Suprapubic skin (tissue), 4 donors: ENCODE measurements around the gene CHD1L. TPM values are rescaled to one million over a fixed set of nuclear protein-coding genes. Genes with fewer than 3 reads are reported as not detected.

Experiments
- DNase-seq, 2 donors: peaks; one replicate each; pipeline ENCODE4 v3.0.0-alpha.2; 2019; ENCODE audit warnings: low spot score in 2 of 2
- H3K27ac ChIP-seq: fragments of 200-600 bp; sonication (generic); one replicate; pipeline ENCODE4 v1.5.1; 2019
- H3K27me3 ChIP-seq: fragments of 200-600 bp; sonication (generic); one replicate; pipeline ENCODE4 v1.5.1; 2019
- H3K36me3 ChIP-seq: fragments of 200-600 bp; sonication (generic); one replicate; pipeline ENCODE4 v1.5.1; 2019
- H3K4me1 ChIP-seq: fragments of 200-600 bp; sonication (generic); one replicate; pipeline ENCODE4 v1.5.1; 2019
- H3K4me3 ChIP-seq: fragments of 200-600 bp; sonication (generic); one replicate; pipeline ENCODE4 v1.5.1; 2019; ENCODE audit warnings: mild to moderate bottlenecking
- H3K9me3 ChIP-seq: fragments of 200-600 bp; sonication (generic); one replicate; pipeline ENCODE4 v1.5.1; 2019
- CTCF ChIP-seq, 2 donors: fragments of 200-600 bp in 1 of 2; fragments of 450-650 bp in 1 of 2; sonication (generic) in 1 of 2; IDR thresholded peaks; one replicate each; pipeline ENCODE4 v1.5.1; 2016 to 2019; ENCODE audit warnings: antibody characterized with exemption in 2 of 2, mild to moderate bottlenecking in 1 of 2, moderate library complexity in 1 of 2
- EP300 ChIP-seq: sonication (generic); formaldehyde crosslinking; IDR thresholded peaks from one replicate; pipeline ENCODE4 v1.6.1; 2017; ENCODE audit warnings: antibody characterized with exemption
- POLR2A ChIP-seq, 2 donors: fragments of 450-650 bp; IDR thresholded peaks; one replicate each; pipeline ENCODE4 v1.6.1; 2017; ENCODE audit warnings: antibody characterized with exemption in 2 of 2, mild to moderate bottlenecking in 2 of 2, moderate library complexity in 2 of 2
- POLR2AphosphoS5 ChIP-seq, 3 donors: sonication (generic); formaldehyde crosslinking; IDR thresholded peaks; one replicate each; pipeline ENCODE4 v1.6.1; 2017; ENCODE audit warnings: antibody characterized with exemption in 3 of 3
- WGBS: methylation state at CpG from one replicate; pipeline ENCODE4 v1.1.5; 2018; 5-methylcytosine and 5-hydroxymethylcytosine counted together
- total RNA-seq, 4 donors: library from RNA; depleted of rRNA; stranded (reverse); fragments of >200 nt; gene quantifications; one replicate each; pipeline ENCODE4 v1.1.0, GENCODE V29; 2016

Gene CHD1L
- total RNA-seq, 4 donors from 2014 or later = 17.6 to 20.9 (median 18.4) TPM

GRCh38 chr1:147252540-147252939, 10.1 kb downstream of the CHD1L start:
- no peak overlapping the region for H3K4me3 ChIP-seq
- H3K4me1 ChIP-seq = peaks cover 3% of the 10 kb centered on the region
- 86% methylated on average over 9 of the region's 9 CpGs for WGBS
- no peaks in the 10 kb centered on the region for H3K9me3 ChIP-seq
- no peak overlapping the region for H3K27ac ChIP-seq
- no peak for TF ChIP-seq POLR2A (IDR thresholded peaks at IDR 0.05)
- no peak for TF ChIP-seq EP300
- no peak for TF ChIP-seq CTCF (IDR thresholded peaks at IDR 0.05)
- TF ChIP-seq POLR2AphosphoS5 (IDR thresholded peaks at IDR 0.05) = no peak
- DNase-seq = no peak
- peaks cover 5% of the 10 kb centered on the region for H3K36me3 ChIP-seq
- no peaks in the 10 kb centered on the region for H3K27me3 ChIP-seq

- peaks cover 52% of the 10 kb centered on the region for H3K36me3 ChIP-seq
- no peak for TF ChIP-seq CTCF (IDR thresholded peaks at IDR 0.05)
- no peak for TF ChIP-seq EP300
- H3K4me3 ChIP-seq = no peak overlapping the region
- 94% methylated on average over 4 of the region's 4 CpGs for WGBS
- H3K27ac ChIP-seq = no peak overlapping the region
- no peaks in the 10 kb centered on the region for H3K4me1 ChIP-seq
- DNase-seq = no peak
- no peaks in the 10 kb centered on the region for H3K27me3 ChIP-seq
- no peaks in the 10 kb centered on the region for H3K9me3 ChIP-seq
Observed at GRCh38 chr1:147260956-147261355, 18.5 kb downstream of the CHD1L start.

GRCh38 chr1:147264158-147264768, 21.8 kb downstream of the CHD1L start:
- Histone ChIP-seq H3K4me3 (no peak overlapping the region), H3K27me3 (no peaks in the 10 kb centered on the region), H3K4me1 (no peaks in the 10 kb centered on the region), H3K27ac (no peak overlapping the region), H3K9me3 (no peaks in the 10 kb centered on the region), H3K36me3 (peaks cover 69% of the 10 kb centered on the region)
- no peak for DNase-seq
- TF ChIP-seq CTCF (IDR thresholded peaks at IDR 0.05) = no peak
- no peak for TF ChIP-seq EP300
- TF ChIP-seq POLR2AphosphoS5 (IDR thresholded peaks at IDR 0.05) = no peak
- TF ChIP-seq POLR2A (IDR thresholded peaks at IDR 0.05) = no peak
- WGBS = 86% methylated on average over 3 of the region's 3 CpGs

GRCh38 chr1:147266381-147266780, 23.9 kb downstream of the CHD1L start:
- 87% methylated on average over 5 of the region's 5 CpGs for whole genome bisulfite sequencing
- H3K4me1 ChIP-seq = no peaks in the 10 kb centered on the region
- H3K27ac ChIP-seq = no peak overlapping the region
- H3K9me3 ChIP-seq = no peaks in the 10 kb centered on the region
- no peak for TF ChIP-seq CTCF (IDR thresholded peaks at IDR 0.05)
- TF ChIP-seq POLR2A (IDR thresholded peaks at IDR 0.05) = no peak
- no peak for TF ChIP-seq POLR2AphosphoS5 (IDR thresholded peaks at IDR 0.05)
- TF ChIP-seq EP300 = no peak
- no peaks in the 10 kb centered on the region for H3K27me3 ChIP-seq
- H3K36me3 ChIP-seq = peaks cover 66% of the 10 kb centered on the region
- H3K4me3 ChIP-seq = no peak overlapping the region
- no peak for DNase-seq

GRCh38 chr1:147267711-147268110, 25.2 kb downstream of the CHD1L start:
- Histone ChIP-seq H3K4me1 (no peaks in the 10 kb centered on the region), H3K4me3 (no peak overlapping the region), H3K36me3 (peaks cover 73% of the 10 kb centered on the region), H3K27me3 (no peaks in the 10 kb centered on the region), H3K27ac (no peak overlapping the region), H3K9me3 (no peaks in the 10 kb centered on the region)
- TF ChIP-seq CTCF (IDR thresholded peaks at IDR 0.05) (no peak), POLR2AphosphoS5 (IDR thresholded peaks at IDR 0.05) (no peak), EP300 (no peak), POLR2A (IDR thresholded peaks at IDR 0.05) (no peak)
- DNase-seq = no peak
- 95% methylated on average over 4 of the region's 4 CpGs for WGBS
